Measurements from ENCODE around the gene KLHL17. TPM values are rescaled to one million over a fixed set of nuclear protein-coding genes. Genes with fewer than 3 reads are reported as not detected.

Gene KLHL17
- total RNA-seq, 1 donor from 2014 or later = 41.5 TPM

GRCh38 chr1:913491-914130, 46.8 kb upstream of the KLHL17 start:
- TF ChIP-seq CTCF (conservative IDR thresholded peaks at IDR 0.05) = no peak
- Mint-ChIP-seq H3K4me1 (no peaks in the 10 kb centered on the region), H3K36me3 (ENCODE audit: low read depth) (no peaks in the 10 kb centered on the region), H3K27me3 (ENCODE audit: low read depth) (peaks cover 69% of the 10 kb centered on the region), H3K9me3 (no peaks in the 10 kb centered on the region), H3K27ac (ENCODE audit: unreplicated experiment) (no peak overlapping the region), H3K4me3 (no peak overlapping the region)
- no peak for DNase-seq (ENCODE audit: low read depth, low spot score)

- H3K4me3 Mint-ChIP-seq = no peak overlapping the region
- H3K9me3 Mint-ChIP-seq = no peaks in the 10 kb centered on the region
- no peaks in the 10 kb centered on the region for H3K4me1 Mint-ChIP-seq
- no peak for TF ChIP-seq CTCF (conservative IDR thresholded peaks at IDR 0.05)
- DNase-seq (ENCODE audit: low read depth, low spot score) = no peak
- H3K27ac Mint-ChIP-seq (ENCODE audit: unreplicated experiment) = no peak overlapping the region
- H3K36me3 Mint-ChIP-seq (ENCODE audit: low read depth) = no peaks in the 10 kb centered on the region
- H3K27me3 Mint-ChIP-seq (ENCODE audit: low read depth) = peaks cover 73% of the 10 kb centered on the region
Measured at GRCh38 chr1:914131-914890, 46.1 kb upstream of the KLHL17 start.

GRCh38 chr1:914891-915280, 45.5 kb upstream of the KLHL17 start:
- no peak overlapping the region for H3K4me3 Mint-ChIP-seq
- no peaks in the 10 kb centered on the region for H3K4me1 Mint-ChIP-seq
- H3K27ac Mint-ChIP-seq (ENCODE audit: unreplicated experiment) = no peak overlapping the region
- peaks cover 74% of the 10 kb centered on the region for H3K27me3 Mint-ChIP-seq (ENCODE audit: low read depth)
- DNase-seq (ENCODE audit: low read depth, low spot score) = no peak
- no peaks in the 10 kb centered on the region for H3K36me3 Mint-ChIP-seq (ENCODE audit: low read depth)
- TF ChIP-seq CTCF (conservative IDR thresholded peaks at IDR 0.05) = no peak
- H3K9me3 Mint-ChIP-seq = no peaks in the 10 kb centered on the region

GRCh38 chr1:915295-916172, 44.9 kb upstream of the KLHL17 start:
- Mint-ChIP-seq H3K4me1 (peaks cover 2% of the 10 kb centered on the region), H3K4me3 (no peak overlapping the region), H3K36me3 (ENCODE audit: low read depth) (no peaks in the 10 kb centered on the region), H3K27ac (ENCODE audit: unreplicated experiment) (no peak overlapping the region), H3K27me3 (ENCODE audit: low read depth) (peaks cover 81% of the 10 kb centered on the region), H3K9me3 (no peaks in the 10 kb centered on the region)
- no peak for DNase-seq (ENCODE audit: low read depth, low spot score)
- TF ChIP-seq CTCF (conservative IDR thresholded peaks at IDR 0.05) = no peak

- no peak for TF ChIP-seq CTCF (conservative IDR thresholded peaks at IDR 0.05)
- Mint-ChIP-seq H3K4me1 (peaks cover 9% of the 10 kb centered on the region), H3K36me3 (ENCODE audit: low read depth) (no peaks in the 10 kb centered on the region), H3K27ac (ENCODE audit: unreplicated experiment) (no peak overlapping the region), H3K9me3 (no peaks in the 10 kb centered on the region), H3K4me3 (no peak overlapping the region), H3K27me3 (ENCODE audit: low read depth) (peaks cover 83% of the 10 kb centered on the region)
- DNase-seq (ENCODE audit: low read depth, low spot score) = no peak
Measured at GRCh38 chr1:916173-917075, 44.0 kb upstream of the KLHL17 start.
